Measurements from ENCODE around the gene FYN.

- TF ChIP-seq CTCF (IDR thresholded peaks at IDR 0.05; ENCODE audit: insufficient read depth, low read length, poor library complexity, severe bottlenecking) (no peak), EZH2phosphoT487 (conservative IDR thresholded peaks at IDR 0.05; ENCODE audit: low read length) (no peak)
Observed at GRCh38 chr6:111792241-111792640, 81.0 kb downstream of the FYN start.

Data from SU-DHL-6 (cell line).